Measurements from ENCODE around the gene ERN2.

DNA sequence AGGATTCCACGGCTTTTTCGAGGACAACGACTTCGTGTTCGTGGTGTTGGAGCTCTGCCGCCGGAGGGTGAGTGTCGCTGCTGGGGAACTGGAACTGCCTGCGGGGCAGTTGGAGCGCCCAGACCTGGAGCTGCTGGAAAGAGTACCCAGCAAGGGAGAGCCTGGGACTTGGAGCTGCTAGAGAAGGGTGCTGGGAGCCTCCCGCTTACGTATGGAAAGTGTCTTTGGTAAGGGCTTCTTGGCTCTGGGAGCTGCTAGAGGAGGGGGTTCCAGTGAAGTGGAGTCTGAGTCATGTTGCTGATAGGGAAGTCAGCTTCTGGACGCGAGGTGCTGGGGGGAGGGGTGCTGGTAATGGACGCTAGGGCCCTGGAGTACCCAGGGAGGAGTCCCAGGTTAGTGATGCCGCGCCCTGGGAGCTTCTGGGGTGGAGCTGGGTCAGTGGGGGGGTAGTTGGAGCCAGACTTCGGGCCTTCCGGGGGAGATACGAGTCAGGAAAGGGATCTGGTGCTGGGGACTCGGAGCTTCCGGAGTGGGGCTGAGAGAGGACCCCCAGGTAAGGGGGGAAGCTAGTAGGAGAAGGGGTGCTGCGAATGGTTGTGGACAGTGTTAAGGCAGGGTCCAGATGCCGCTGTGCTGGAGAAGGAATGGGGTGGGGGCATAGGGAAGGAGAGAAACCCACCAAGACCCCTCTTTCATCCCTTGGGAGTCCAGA, 33.6 kb downstream of the ERN2 start:
- TF ChIP-seq, protein P1, sequence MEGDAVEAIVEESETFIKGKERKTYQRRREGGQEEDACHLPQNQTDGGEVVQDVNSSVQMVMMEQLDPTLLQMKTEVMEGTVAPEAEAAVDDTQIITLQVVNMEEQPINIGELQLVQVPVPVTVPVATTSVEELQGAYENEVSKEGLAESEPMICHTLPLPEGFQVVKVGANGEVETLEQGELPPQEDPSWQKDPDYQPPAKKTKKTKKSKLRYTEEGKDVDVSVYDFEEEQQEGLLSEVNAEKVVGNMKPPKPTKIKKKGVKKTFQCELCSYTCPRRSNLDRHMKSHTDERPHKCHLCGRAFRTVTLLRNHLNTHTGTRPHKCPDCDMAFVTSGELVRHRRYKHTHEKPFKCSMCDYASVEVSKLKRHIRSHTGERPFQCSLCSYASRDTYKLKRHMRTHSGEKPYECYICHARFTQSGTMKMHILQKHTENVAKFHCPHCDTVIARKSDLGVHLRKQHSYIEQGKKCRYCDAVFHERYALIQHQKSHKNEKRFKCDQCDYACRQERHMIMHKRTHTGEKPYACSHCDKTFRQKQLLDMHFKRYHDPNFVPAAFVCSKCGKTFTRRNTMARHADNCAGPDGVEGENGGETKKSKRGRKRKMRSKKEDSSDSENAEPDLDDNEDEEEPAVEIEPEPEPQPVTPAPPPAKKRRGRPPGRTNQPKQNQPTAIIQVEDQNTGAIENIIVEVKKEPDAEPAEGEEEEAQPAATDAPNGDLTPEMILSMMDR (IDR thresholded peaks at IDR 0.05; ENCODE audit: low read depth, low read length) = no peak
- TF ChIP-seq EZH2phosphoT487 (IDR thresholded peaks at IDR 0.05; ENCODE audit: low read depth) = no peak
